Heart left ventricle (tissue), 13 donors: ENCODE measurements around the gene CPB2.

Experiments
- CTCF ChIP-seq, 12 donors: fragments of 200-600 bp; sonication (generic) in 4 of 12; IDR thresholded peaks; one replicate each; pipeline versions ENCODE4 v1.5.0 to v1.8.0; 2018 to 2022; ENCODE audit warnings: antibody characterized with exemption in 12 of 12, mild to moderate bottlenecking in 5 of 12
- POLR2A ChIP-seq, 2 donors: fragments of 450-650 bp; IDR thresholded peaks; one replicate each; pipeline ENCODE4 v1.6.1; 2017; ENCODE audit warnings: antibody characterized with exemption in 2 of 2, mild to moderate bottlenecking in 2 of 2, moderate library complexity in 2 of 2
- donor health status: ischemic (EF 13 %, LVEDD 7.1; RV severe dilation, severe dysfunction).
- donor health status: DM: no; HTN: yes; CAD: no.
- donor health status: DM: no; HTN: no; CAD: no.
- donor health status: ischemic (EF 25% LVEDD 6.9; RV normal size, moderate dysfunction).
- donor health status: ischemic (EF 25% LVEDD 5.7; RV mildly dilated, moderate dysfunction).
- donor health status: ischemic (EF 35%, LVEDD 5.7; RV mildly dilated, moderate dysfunction).
- donor health status: nonischemic (EF 11% LVEDD 7.7; RV severe dilation, severe dysfunction).
- donor health status: DM: yes; HTN: yes; CAD: no.
- donor health status: PGD.
- donor health status: ischemic (EF 29% LVEDD 5.4; RV normal size, mild dysfunction).
- donor health status: nonischemic (EF 23%, LVEDD 6.1; RV moderate dilation, normal function).

- no peak for TF ChIP-seq POLR2A (IDR thresholded peaks at IDR 0.05)
- no peak for TF ChIP-seq CTCF (IDR thresholded peaks at IDR 0.05)
Measured at GRCh38 chr13:46032341-46032740, 72.5 kb downstream of the CPB2 start.
